Stomach (tissue), 9 donors: ENCODE measurements around the gene CIBAR2. TPM values are rescaled to one million over a fixed set of nuclear protein-coding genes. Genes with fewer than 3 reads are reported as not detected.

Experiments
- DNase-seq, 2 donors: peaks; one replicate each; pipeline versions ENCODE4 v3.0.0 to v3.0.0-alpha.2; 2013 to 2019
- H3K27ac ChIP-seq, 5 donors: fragments of 200-600 bp in 4 of 5; sonication (generic) in 4 of 5; one replicate each; pipeline ENCODE4 v1.5.1; 2013 to 2019; ENCODE audit warnings: mild to moderate bottlenecking in 1 of 5, moderate library complexity in 1 of 5
- H3K27me3 ChIP-seq, 3 donors: fragments of 200-600 bp; sonication (generic); one replicate each; pipeline ENCODE4 v1.5.1; 2017 to 2019; ENCODE audit warnings: mixed run types in 1 of 3
- H3K36me3 ChIP-seq, 4 donors: fragments of 200-600 bp; sonication (generic); 1 replicate in 3 of 4; 2 replicates in 1 of 4; pipeline ENCODE4 v1.5.1; 2016 to 2019
- H3K4me1 ChIP-seq, 4 donors: fragments of 200-600 bp; sonication (generic); one replicate each; pipeline ENCODE4 v1.5.1; 2016 to 2019
- H3K4me3 ChIP-seq, 4 donors: fragments of 200-600 bp; sonication (generic) in 3 of 4; one replicate each; pipeline ENCODE4 v1.5.1; 2016 to 2019; ENCODE audit warnings: mild to moderate bottlenecking in 1 of 4
- H3K9me3 ChIP-seq, 4 donors: fragments of 200-600 bp; sonication (generic); one replicate each; pipeline ENCODE4 v1.5.1; 2016 to 2019
- EP300 ChIP-seq: sonication (generic); formaldehyde crosslinking; IDR thresholded peaks from one replicate; pipeline ENCODE4 v1.6.1; 2017; ENCODE audit warnings: antibody characterized with exemption
- POLR2A ChIP-seq, 4 donors: fragments of 450-650 bp; IDR thresholded peaks; one replicate each; pipeline ENCODE4 v1.6.1; 2016; ENCODE audit warnings: antibody characterized with exemption in 4 of 4, control low read depth in 2 of 4, mild to moderate bottlenecking in 1 of 4, moderate library complexity in 1 of 4
- POLR2AphosphoS5 ChIP-seq, 3 donors: sonication (generic); formaldehyde crosslinking; IDR thresholded peaks; one replicate each; pipeline ENCODE4 v1.6.1; 2016; ENCODE audit warnings: antibody characterized with exemption in 3 of 3
- WGBS, 5 donors: extraction: QIAGEN DNeasy Blood & Tissue Kit in 3 of 5; methylation state at CpG; one replicate each; pipeline versions ENCODE4 v1.1.5 to v1.1.7; 2013 to 2018; 5-methylcytosine and 5-hydroxymethylcytosine counted together
- intact Hi-C: fragments of 100-400 bp; cut with DNase I; formaldehyde crosslinking; loops from one replicate; pipeline ENCODE4 v1.15.1; 2023; ENCODE audit warnings: low total_unique reads
- polyA plus RNA-seq, 3 donors: library from polyadenylated mRNA; stranded (reverse); fragments of 200-250 nt; gene quantifications; one replicate each; pipeline ENCODE4 v1.2.3, GENCODE V29; 2013
- total RNA-seq, 5 donors: library from RNA; depleted of rRNA; stranded (reverse); fragments of >200 nt; gene quantifications; one replicate each; pipeline versions ENCODE4 v1.1.0 to v1.2.3, GENCODE V29; 2014 to 2016
- TF ChIP-seq, protein P1 (sequence below), 7 experiments: fragments of 450-650 bp in 4 of 7; fragments of 200-600 bp in 3 of 7; sonication (generic) in 3 of 7; IDR thresholded peaks; one replicate each; pipeline ENCODE4 v1.5.1; 2016 to 2019; ENCODE audit warnings: antibody characterized with exemption in 7 of 7, control low read depth in 2 of 7, mild to moderate bottlenecking in 1 of 7
- donor health status: healthy with polysubstance abuse.
- donor health status: Bipolar disorder and iron deficiency.
- donor health status: healthy.

Gene CIBAR2
- total and polyA plus RNA-seq, 8 donors, result 1.5 to 54.0 TPM; not detected in 6

DNA sequence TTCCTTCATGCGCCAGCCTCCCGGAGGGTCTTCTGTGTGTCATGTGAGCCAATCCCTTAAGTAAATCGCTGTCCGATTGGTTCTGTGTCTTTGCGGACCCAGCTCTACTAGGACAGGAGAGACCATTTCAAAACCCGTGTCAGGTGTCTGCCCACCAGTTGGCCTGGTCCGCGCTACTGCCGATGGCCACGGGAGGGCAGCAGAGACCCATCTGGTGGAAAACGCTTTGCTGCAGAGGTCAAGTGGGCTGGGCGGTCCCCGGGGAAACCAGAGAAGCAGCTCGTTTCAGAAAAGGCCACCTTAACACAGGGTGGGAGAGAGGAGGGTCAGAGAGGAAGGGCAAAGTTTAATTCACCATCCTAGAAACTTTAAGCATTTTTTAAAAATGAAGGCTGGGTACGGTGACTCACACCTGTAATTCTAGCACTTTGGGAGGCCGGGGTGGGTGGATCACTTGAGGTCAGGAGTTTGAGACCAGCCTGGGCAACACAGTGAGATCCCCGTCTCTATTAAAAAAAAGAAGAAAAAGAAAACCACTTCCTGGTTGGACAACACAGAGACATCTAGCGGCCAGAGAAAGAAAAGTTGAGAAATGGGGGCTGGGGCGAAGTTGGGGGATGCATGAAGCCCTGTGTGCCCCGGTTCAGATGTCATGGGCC lies 2.8 kb upstream of the CIBAR2 start:
- H3K9me3 ChIP-seq, result no peaks in the 10 kb centered on the region
- peak overlapping the region in 4 of 5 donors; percentile 46 to 67 (median 49) for H3K27ac ChIP-seq
- peak overlapping the region in 2 of 4 donors; percentile 17 to 31 for H3K4me3 ChIP-seq
- WGBS, 5 donors, result 8 to 12% (median 8%) methylated on average over 18 to 20 of the region's 20 CpGs
- intact Hi-C loops, result loop anchor here (10.0 kb wide), 2 partner anchors 80 to 130 kb away; no protein-coding TSS in a partner anchor
- H3K4me1 ChIP-seq, result peaks cover 0 to 14% (median 5%) of the 10 kb centered on the region in 4 donors
- DNase-seq, result peak; percentile 91 to 94
- H3K27me3 ChIP-seq, result no peaks in the 10 kb centered on the region
- H3K36me3 ChIP-seq, result no peaks in the 10 kb centered on the region
- TF ChIP-seq EP300 (no peak), POLR2AphosphoS5 (IDR thresholded peaks at IDR 0.05) (peak; percentile 17 to 55 (median 18))
- TF ChIP-seq, protein P1, sequence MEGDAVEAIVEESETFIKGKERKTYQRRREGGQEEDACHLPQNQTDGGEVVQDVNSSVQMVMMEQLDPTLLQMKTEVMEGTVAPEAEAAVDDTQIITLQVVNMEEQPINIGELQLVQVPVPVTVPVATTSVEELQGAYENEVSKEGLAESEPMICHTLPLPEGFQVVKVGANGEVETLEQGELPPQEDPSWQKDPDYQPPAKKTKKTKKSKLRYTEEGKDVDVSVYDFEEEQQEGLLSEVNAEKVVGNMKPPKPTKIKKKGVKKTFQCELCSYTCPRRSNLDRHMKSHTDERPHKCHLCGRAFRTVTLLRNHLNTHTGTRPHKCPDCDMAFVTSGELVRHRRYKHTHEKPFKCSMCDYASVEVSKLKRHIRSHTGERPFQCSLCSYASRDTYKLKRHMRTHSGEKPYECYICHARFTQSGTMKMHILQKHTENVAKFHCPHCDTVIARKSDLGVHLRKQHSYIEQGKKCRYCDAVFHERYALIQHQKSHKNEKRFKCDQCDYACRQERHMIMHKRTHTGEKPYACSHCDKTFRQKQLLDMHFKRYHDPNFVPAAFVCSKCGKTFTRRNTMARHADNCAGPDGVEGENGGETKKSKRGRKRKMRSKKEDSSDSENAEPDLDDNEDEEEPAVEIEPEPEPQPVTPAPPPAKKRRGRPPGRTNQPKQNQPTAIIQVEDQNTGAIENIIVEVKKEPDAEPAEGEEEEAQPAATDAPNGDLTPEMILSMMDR (IDR thresholded peaks at IDR 0.05), result peak in 5 of 7 experiments; percentile 89 to 97 (median 95)

DNA sequence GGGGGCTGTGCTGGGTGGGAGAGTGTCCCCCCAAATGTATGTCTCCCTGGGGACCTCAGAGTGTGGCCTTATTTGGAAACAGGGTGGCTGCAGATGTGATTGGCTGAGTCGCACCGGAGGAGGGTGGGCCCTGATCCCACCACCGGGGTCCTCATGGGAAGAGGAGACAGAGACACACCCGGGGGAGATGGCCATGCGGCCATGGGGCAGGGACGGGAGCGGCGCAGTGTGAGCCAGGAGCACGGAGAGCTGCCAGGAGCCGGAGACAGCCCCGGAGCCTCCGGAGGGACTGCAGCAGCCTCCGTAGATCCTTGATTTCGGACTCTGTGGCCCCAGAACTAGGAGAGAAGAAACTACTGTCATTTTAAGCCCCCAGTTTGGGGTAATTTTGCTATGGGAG lies 1.6 kb upstream of the CIBAR2 start:
- peaks cover 0 to 14% (median 5%) of the 10 kb centered on the region in 4 donors for H3K4me1 ChIP-seq
- H3K27ac ChIP-seq, result no peak overlapping the region
- 66 to 83% (median 78%) methylated on average over 11 to 14 of the region's 14 CpGs for WGBS, 5 donors
- H3K4me3 ChIP-seq, result no peak overlapping the region
- no peaks in the 10 kb centered on the region for H3K36me3 ChIP-seq
- no peak for DNase-seq
- intact Hi-C loops, result loop anchor here (10.0 kb wide), 2 partner anchors 81 to 131 kb away; no protein-coding TSS in a partner anchor
- H3K9me3 ChIP-seq, result no peaks in the 10 kb centered on the region
- H3K27me3 ChIP-seq, result no peaks in the 10 kb centered on the region
- TF ChIP-seq EP300 (no peak), POLR2A (IDR thresholded peaks at IDR 0.05) (no peak), POLR2AphosphoS5 (IDR thresholded peaks at IDR 0.05) (no peak)
- TF ChIP-seq, protein P1 (IDR thresholded peaks at IDR 0.05), result no peak

DNA sequence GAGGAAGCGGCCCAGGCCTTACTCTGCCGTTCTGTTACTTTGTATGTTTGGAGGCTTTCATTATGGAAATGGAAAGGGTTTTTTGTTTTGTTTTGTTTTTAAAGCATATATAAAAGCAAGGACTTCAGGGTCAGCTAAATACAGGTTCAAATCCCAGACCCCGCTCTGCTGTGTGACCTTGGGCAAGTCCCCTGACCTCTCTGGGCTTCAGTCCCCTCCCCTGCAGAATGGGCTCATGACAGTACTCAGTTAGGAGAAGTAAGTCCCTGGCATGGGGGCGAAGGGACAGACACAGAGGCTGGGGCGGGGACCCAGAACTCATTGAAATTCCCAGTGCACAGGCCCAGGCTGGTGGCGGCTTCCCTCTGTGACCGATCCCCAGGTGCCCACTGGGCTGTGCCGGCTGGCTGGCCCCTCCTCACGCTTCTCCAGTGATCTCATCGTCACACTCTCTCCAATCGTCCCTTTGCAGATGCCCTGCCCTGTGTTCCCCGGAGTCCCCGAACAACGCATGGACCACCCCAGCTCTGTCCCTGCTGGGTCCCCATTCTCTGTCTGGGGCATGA lies 979 bp upstream of the CIBAR2 start:
- no peak overlapping the region for H3K27ac ChIP-seq
- no peak for DNase-seq
- peaks cover 0 to 14% (median 5%) of the 10 kb centered on the region in 4 donors for H3K4me1 ChIP-seq
- no peaks in the 10 kb centered on the region for H3K9me3 ChIP-seq
- H3K27me3 ChIP-seq, result no peaks in the 10 kb centered on the region
- H3K36me3 ChIP-seq, result no peaks in the 10 kb centered on the region
- H3K4me3 ChIP-seq, result no peak overlapping the region
- WGBS, 5 donors, result 86 to 93% (median 91%) methylated on average over 14 of the region's 14 CpGs
- TF ChIP-seq, protein P1 (IDR thresholded peaks at IDR 0.05), result no peak
- TF ChIP-seq EP300 (no peak), POLR2A (IDR thresholded peaks at IDR 0.05) (no peak), POLR2AphosphoS5 (IDR thresholded peaks at IDR 0.05) (no peak)
- intact Hi-C loops, result loop anchor here (10.0 kb wide), 2 partner anchors 82 to 132 kb away; no protein-coding TSS in a partner anchor

DNA sequence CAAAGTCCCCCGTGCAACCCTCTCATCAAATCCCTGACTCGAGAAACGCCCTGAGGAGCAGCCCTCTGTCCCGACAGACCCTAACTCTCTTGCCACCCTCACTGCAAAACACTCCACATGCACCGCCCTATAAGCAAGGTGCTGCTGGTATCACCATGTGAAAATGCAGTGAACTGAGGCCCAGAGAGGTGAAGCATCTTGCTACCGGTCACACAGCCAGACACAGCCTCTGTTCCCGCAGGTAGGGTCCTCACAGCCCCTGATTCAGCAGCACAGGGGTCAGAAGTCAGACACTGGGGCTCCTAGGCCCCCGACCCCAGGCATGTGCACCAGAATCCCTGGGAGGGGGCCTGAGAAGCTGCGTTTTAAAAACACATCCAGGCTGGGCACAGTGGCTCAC lies 1.1 kb downstream of the CIBAR2 start:
- 78 to 94% (median 90%) methylated on average over 6 to 9 of the region's 9 CpGs for WGBS, 5 donors
- intact Hi-C loops, result loop anchor here (10.0 kb wide), 2 partner anchors 84 to 134 kb away; no protein-coding TSS in a partner anchor

More for the DNA sequence above, 1.1 kb downstream of the CIBAR2 start:
- Histone ChIP-seq H3K27ac (no peak overlapping the region), H3K4me3 (no peak overlapping the region), H3K36me3 (no peaks in the 10 kb centered on the region), H3K4me1 (peaks cover 0 to 14% (median 5%) of the 10 kb centered on the region in 4 donors), H3K9me3 (no peaks in the 10 kb centered on the region), H3K27me3 (no peaks in the 10 kb centered on the region)
- DNase-seq, result no peak
- TF ChIP-seq, protein P1 (IDR thresholded peaks at IDR 0.05), result no peak
- no peak for TF ChIP-seq POLR2AphosphoS5 (IDR thresholded peaks at IDR 0.05)
